GM18867 (cell line): ENCODE measurements around the gene MSANTD2.

Experiments
- ATAC-seq: cut with Tn5 transposase; IDR thresholded peaks from one replicate; pipeline ENCODE4 v1.9.1; 2021; ENCODE audit warnings: mild to moderate bottlenecking, moderate library complexity; ENCODE audit not compliant: unreplicated experiment

Gene MSANTD2

DNA sequence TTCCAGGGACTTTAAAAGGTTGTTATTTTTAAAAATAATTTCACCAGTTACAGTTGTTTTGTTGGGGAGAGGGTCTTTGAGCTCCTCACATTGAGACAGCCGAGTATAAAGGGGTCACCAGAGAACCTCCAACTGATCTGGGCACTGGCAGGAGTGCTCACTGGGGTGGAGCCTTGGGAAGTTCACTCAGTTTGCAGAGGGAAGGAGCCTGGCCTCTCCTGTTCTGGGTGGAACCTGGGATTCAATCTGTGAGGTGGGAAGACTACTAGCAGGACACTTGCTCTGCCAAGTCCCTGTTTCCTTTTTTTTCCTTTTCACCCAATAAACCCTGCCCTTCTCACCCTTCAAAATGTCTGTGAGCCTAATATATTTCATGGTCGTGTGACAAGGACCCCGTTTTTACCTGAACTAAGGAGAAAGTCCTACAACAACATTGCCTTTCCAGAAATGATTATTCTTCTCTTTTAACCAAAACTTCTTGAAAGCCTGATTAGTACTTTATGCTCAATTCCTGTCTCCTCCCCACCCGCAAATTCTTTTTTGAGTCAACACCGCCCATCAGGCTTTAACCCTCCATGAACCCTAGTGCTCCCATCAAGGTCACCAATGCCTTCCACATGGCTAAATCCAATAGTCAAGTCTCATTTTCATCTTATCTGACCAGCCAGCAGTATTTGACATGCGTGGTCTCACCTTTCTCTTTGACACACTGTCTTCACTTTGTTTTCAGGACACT lies 22.0 kb upstream of the MSANTD2 start:
- ATAC-seq: no peak

DNA sequence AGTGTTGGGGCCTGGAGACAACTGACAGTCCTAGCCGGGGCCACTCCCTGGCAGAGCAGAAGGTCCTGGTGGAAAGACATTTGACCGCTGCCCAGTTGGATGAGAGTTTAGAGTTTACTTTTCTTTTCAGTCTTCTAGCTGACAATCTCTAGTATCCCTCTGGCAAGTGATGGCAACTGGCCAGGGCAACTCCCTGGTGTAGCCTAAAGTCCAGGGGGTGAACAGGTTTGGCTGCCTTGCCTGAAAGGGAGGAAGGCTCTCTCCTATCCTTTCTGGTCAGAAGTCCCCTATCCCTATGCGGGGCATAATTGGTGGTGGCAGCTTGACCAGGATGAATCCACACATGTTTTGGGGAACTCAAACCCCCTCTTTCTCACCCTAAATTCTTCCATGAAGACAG lies 16.8 kb upstream of the MSANTD2 start:
- ATAC-seq: no peak

DNA sequence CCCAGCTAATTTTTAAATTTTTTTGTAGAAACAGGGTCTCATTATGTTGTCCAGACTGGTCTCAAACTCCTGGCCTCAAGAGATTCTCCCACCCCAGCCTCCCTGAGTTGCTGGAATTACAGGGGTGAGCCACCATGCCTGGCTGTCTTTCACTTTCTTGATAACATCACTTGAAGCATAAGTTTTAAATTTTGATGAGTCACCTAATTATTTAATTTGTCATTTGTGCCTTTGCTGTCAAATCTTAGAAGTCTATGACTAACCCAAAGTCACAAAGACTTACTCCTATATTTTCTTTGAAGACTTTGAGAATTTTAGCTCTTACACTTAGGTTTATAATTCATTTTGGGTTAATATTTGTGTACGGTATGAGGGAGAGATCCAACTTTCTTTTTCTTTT lies 14.5 kb upstream of the MSANTD2 start:
- ATAC-seq: no peak

DNA sequence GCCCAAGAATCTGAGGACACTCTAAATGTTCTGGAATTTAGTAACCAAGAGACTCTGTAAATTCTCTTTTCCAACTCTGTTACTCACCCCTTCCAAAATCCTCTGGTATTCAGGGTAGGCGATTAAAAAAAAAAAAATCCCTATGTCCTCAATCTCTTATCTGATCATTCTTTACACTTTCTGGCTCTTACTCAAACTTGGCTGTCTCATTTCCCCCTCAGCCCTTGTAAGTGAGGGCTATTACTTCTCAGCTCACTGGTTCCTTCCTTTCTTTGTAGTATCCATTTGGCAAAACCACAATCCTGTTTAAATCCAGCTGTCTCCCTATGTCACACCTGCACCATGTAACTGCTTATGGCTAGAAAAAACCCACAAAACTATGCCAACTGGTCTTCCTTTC lies 12.7 kb upstream of the MSANTD2 start:
- no peak for ATAC-seq

DNA sequence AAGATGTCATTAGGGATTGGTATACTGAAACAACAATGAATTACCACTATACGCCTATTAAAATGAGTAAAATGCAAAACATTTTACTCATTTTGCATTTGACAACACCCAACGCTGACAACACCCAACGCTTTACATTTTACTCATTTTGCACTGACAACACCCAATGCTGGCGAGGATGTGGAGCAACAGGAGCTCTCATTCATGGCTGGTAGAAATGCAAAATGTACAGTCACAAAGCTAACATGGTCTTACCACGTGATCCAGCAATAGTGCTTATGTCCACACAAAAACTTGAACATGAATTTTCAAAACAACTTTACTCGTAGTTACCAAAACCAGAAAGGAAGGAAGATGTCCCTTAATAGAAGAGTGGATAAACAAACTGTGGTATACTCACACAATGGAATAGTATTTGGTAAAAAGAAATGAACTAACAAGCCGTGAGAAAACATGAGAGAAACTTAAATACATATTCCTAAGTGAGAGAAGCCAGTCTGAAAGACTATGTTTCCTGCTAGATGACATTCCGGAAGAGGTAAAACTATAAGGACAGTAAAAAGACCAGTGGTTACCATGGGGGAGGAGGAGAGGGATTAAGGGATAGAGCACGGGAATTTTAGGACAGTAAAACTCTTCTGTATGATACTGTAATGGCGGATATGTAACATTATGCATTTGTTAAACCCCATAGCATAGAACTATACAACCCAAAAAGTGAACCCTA lies 11.4 kb upstream of the MSANTD2 start:
- no peak for ATAC-seq

DNA sequence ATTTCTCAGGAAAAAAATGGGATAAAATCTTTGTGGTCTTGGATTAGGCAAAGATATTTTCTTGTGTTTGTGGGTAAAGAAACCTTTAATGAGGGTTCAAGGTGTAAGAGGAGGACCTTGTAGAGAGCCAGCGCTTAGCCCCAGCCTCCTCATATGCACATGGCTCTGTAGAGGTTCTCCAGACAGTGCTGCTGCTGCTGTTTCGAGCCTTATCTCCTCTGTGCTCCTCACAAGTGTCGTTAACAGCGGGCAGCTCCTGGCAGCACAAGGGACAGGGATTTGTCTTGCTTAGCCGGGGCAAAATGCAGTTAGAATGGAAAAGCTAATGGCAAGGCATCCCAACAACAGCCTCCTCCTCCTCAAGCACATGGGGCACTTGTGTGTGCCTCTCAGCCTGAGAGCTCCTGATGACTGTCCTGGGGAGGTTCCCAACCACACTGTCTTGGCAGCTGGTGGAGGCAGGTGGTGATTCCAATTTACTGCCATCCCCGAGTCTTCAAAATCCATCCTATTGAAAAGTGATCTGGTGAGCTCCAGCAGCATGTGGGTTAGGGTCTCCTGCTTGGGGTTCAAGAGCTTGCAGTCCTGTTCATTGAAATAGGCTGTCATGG lies 7.6 kb upstream of the MSANTD2 start:
- ATAC-seq: no peak

DNA sequence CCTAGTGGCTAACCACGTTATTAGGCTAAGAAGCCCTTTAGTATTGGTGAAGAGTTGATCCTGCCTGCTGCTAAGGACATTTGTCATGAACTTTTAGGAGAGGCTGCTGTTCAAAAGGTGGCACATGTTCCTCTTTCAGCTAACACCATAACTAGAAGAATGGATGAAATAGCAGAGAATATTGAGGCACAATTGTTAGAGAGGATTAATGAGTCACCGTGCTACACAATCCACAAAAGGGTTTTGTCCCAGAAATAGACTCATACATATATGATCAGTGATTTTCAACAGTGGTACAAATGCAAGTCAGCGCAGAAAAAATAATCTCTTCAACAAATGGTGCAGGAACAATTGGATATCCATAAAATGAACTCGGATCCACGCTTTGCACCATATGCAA lies 7.0 kb upstream of the MSANTD2 start:
- no peak for ATAC-seq

DNA sequence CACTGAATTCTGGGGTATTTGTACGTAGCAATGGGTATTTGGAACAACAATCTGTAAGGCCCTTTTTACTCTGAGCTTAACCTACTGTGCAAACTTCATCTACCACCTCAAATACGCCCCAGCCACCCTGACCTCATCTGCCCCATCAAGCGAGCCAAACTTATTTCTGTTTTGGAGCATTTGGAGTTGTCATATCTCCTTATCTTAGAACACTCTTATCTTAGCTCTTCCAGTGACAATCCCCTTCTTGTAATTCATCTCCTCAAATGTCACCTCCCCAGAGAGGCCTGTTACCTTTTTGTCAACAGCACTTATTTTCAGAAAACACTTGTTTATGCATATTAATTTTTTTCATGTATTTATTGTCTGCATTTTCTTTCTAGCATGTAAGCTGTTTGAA lies 4.7 kb upstream of the MSANTD2 start:
- no peak for ATAC-seq

DNA sequence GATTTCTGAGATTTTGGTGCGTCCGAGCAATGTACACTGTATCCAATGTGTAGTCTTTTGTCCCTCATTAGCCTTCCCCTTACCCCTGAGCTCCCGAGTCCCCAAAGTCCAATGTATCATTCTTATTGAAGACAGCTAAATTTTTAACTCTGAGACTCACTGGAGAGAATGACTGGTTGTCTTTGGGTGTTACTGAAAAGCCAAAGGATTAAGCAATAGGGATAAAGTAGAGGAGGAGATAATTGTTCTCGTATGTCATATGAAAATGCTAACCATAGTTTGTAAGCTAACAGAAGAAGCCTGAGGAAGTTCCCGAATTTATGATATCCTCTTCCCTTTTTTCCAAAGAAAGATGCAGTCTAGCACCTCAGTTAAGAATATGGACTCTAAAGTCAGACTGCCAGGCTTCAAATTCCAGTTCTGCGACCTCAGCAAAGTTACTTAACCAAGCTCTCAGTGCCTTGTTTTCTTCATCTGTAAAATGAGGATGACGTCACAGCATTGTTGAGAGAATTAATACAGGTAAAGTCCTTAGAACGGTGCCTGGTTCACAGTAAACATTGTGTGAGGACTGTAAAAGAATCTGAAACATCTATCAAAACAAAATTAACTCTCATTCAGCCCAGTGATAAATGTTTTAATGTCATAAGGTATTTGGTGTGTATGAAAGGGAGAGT lies 1.6 kb upstream of the MSANTD2 start:
- ATAC-seq: no peak

DNA sequence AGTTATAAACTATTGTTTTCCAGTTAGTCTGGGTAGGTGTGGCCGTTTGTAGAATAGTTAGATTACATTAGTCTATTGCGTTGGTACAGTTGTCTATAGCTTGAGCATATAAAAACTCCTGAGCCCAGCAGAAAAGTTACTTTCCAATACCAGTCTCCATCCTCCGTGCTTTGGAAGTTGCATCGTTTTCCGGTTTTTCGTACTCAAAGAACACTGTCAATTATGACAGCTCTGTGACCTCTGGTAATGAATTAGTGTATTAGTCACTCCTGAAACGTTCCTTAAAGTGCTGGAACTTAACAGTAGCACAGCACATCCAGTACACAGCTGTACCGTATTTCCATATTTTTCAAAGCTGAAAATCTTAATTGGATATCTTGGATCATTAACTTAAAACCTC lies 808 bp upstream of the MSANTD2 start:
- ATAC-seq: no peak

DNA sequence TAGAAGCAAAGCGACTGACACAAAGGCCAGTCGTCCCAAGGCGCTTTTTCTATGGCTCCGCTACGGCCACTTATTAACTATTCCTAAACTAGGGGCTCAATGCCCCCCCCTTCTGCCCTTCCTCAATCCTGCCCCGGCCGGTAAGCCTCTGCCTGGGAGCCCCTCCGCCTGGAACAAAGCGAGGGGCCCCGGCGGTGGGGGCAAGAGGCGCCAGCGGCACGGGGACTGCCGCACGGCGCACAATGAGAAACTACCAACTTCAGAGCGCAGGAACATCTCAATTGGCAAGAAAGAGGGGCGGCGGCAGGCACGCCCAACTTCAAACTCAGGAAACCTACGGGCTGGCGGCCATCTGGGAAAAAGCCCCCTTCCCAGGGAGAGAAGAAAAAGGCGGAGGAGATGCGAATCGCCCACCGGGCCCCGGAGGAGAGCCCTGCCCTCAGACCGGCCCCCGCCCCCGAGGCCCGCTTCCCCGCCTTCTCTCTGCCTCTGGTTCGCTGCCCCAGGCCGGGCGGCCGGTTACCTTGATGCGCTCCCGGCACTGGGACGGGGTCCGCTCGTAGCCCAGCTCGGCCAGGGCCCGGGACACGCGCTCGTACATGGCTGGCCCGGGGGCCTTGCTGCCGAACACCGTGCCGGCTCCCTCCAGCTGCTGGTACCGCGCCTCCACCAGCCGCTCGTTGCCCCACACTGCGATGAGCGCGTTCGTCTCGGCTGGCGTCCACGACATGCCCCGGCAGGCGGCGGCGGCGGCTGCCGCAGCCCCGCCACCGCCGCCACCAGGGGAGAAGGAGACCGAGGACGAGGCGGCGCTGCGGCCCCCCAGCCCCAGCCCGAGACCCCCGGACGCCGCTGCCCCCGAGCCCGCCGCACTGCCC lies 619 bp downstream of the MSANTD2 start:
- ATAC-seq: peak; percentile 48

DNA sequence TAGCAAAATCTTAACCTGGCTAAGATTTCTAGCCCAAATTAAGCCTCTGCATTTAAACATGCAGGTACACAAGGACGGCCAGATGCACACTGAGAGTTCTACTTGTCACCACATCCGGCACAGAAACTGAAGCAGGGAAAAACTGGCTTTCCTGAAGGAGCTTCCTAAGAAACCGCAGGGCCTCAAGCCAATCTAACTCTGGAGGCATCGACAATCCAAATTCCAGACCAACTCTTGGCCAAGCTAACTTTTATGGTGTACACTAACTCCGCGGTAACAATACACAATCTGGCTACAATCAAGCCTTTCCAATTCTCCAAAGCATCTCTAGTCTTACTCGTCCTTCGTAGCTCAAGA lies 1.2 kb downstream of the MSANTD2 start:
- peak; percentile 18 for ATAC-seq

DNA sequence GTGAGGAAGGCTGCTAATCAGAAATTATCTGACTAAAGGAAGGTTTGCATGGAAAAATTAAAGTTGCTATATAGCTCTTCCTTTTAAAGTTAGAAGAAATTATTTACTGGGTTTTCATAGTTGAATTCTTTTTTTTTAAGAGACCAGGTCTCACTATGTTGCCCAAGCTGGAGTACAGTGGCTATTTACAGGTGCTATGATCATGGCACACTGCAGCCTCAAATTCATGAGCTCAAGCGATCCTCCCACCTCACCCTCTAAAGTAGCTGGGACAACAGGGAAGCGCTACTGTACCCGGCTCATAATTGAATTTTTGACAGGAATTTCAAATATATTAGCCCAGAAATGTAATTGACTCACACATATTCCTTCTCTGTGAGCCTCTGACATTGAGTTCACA lies 3.9 kb downstream of the MSANTD2 start:
- no peak for ATAC-seq

DNA sequence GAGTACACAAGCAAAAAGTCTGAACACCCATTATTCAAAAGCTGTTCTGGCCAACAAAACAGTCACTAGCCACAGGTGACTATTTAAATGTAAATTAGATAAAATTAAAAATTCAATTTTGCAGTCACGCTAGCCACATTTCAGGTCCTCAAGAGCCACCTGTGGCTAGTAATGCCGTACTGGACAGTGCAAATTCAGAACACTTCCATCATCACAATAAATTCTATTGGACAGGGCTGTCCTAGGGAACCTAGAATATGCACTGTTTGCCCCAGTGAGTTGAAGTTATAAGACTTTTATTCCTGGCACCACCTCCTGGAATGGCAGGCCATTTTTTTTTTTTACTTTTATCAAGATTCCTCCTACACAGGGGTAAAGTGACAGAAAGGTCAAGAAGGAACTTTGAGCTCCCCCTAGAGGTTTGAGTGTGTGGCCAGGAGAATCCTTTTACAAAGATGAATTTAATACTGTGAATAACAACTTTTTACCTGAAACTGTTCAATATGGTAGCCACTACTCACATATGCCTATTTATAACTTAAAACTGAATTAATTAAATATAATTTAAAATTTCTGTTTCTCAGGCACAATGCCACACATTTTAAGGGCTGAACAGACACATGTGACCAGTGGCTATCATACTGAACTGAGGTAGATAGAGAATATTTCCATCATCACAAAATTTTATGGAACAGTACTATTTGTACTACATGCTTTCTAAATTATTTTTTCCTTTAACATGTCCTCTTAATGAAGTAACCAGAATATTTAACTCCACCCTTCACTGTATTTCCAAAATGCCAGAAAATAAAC lies 6.5 kb downstream of the MSANTD2 start:
- no peak for ATAC-seq

DNA sequence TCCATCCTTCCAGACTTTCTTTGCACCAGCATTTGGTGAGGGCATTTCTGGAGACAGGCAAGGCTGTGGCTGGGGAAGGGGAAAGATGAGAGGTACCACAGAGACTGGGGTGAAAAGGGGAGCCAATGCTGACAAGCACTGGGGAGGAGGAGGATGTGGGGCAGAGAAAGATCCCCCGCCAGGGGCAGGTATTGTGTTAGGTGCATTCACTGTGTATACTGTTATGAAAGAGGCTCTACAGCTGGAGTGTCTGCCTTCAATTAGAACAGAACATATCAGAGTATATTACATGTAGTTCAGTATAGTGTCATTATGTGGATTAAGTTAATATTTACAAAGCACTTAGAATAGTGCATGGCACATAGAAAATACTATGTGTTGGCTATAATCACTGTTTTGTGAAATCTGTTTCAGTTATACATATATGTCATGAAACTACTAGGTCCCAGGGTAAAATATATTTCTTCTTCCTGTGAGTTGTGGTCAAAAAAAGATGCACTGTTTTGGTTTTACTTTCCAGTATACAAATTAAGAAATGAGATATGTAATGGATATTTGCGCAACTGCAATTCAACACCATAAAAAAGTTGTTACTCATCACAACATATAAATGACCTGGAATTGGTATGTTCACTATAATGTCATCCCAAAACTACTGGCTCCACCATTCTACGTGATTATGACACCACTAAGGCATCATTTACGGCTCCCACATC lies 8.4 kb downstream of the MSANTD2 start:
- peak; percentile 86 for ATAC-seq

DNA sequence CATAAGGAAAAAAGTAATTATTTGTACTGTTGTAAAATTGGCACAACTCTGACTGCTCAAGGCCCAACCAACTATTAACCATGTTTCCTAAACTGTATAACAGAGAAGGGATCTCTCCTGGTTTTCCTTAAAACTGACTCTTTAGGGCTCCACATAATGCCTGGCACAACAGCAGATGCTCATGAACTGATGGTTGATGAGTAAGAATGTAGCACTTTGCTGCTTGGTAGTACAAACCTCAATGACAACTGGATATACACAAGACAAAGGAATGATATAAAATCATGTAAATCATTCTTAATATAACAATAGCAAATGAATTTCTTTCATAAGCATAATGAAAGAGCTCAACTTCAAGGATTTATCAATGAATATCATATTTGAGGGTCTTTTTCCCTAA lies 11.7 kb downstream of the MSANTD2 start:
- ATAC-seq: no peak

DNA sequence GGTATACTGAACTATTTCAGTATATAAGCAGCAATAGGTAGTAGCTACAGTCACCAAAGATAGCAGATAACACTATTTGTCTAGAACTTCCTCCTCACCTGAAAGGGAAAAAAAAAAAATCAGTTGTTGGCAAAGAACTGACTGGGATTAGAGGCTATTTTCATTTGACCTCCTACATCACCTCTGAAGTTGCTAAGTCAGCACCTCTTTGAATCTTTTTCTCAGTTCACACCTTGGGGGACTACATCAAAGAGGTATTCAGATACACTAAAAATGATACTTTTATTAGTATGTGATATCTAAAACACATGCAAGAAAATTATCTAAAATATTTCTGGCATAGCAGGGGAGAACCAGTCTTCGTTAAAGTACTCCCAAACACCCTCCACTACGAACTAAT lies 16.2 kb downstream of the MSANTD2 start:
- ATAC-seq: no peak

DNA sequence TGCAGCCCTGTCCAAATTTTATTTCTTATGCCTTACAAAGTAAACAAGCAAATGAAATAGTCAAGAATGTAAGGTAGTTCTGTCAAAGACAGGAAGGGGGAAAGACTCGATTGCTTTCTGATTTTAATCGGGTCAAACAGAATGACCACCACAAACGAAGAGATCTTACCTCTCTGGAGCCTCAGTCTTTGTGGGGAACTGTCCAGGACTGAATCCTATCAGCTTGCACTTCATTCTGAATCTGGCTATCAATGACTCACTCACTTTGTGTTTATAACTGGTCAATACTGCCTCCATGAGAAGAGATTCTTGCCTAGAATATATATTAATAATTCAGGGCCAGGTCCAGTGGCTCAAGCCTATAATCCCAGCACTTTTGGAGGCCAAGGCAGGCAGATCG lies 17.2 kb downstream of the MSANTD2 start:
- ATAC-seq: no peak

DNA sequence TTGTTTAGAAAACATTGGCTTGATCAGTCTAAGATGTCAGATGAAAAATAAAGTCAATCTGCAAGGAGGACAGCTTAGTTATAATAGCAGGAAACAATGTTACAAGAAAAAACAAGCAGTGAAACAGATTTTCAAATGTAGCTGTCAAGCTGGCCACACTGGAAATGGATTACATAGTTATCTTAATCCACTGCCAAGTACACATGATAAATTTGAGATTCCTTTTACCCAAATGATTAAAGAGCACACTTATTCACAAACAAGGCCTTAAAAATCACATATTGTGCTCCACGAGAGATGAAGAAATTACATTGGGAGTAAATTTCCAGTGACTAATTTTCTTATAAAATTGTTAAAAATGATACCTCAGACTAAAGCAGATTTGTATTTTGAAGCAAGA lies 20.6 kb downstream of the MSANTD2 start:
- ATAC-seq: no peak
